ENCODE data around the gene RAC3. TPM values are rescaled to one million over a fixed set of nuclear protein-coding genes. Genes with fewer than 3 reads are reported as not detected.
A peak's percentile ranks its signal among the peaks of the same experiment; 100 is the strongest.

The RAC3 gene
- total and polyA plus RNA-seq, 4 donors, result 0.63 to 6.3 (median 3.3) TPM

- no peak overlapping the region for H3K9ac ChIP-seq (ENCODE audit: low read depth in 1 of 2, low read length in 2 of 2)
- peaks cover 6 to 64% (median 24%) of the 10 kb centered on the region in 4 donors for H3K36me3 ChIP-seq (ENCODE audit: control insufficient read depth in 4 of 4, insufficient read depth in 3 of 4, low read depth in 1 of 4, low read length in 3 of 4)
- H3K4me3 ChIP-seq (ENCODE audit: low read depth in 1 of 3, low read length in 3 of 3), result no peak overlapping the region
- H3K27ac ChIP-seq (ENCODE audit: low read depth in 1 of 2, low read length in 2 of 2), result no peak overlapping the region
- peaks cover 8 to 32% (median 24%) of the 10 kb centered on the region in 4 donors for H3K4me1 ChIP-seq (ENCODE audit: control insufficient read depth in 4 of 4, insufficient read depth in 4 of 4, low read length in 3 of 4)
- no peaks in the 10 kb centered on the region for H3K27me3 ChIP-seq (ENCODE audit: control insufficient read depth in 4 of 4, insufficient read depth in 4 of 4, low read length in 3 of 4)
- 88% methylated on average over 34 of the region's 34 CpGs for WGBS
- no peaks in the 10 kb centered on the region for H3K9me3 ChIP-seq (ENCODE audit: control insufficient read depth in 4 of 4, low read length in 3 of 4)
- DNase-seq (ENCODE audit: low spot score), result no peak
- TF ChIP-seq ATF3 (IDR thresholded peaks at IDR 0.05), result no peak
- TF ChIP-seq FOXA2 (IDR thresholded peaks at IDR 0.05), result no peak
- TF ChIP-seq FOXA1 (IDR thresholded peaks at IDR 0.05), result no peak
- TF ChIP-seq TAF1 (conservative IDR thresholded peaks at IDR 0.05), result no peak
- TF ChIP-seq HNF4G (IDR thresholded peaks at IDR 0.05), result no peak
- TF ChIP-seq SP1 (IDR thresholded peaks at IDR 0.05), result no peak
- no peak for TF ChIP-seq HNF4A (conservative IDR thresholded peaks at IDR 0.05)
Measured at GRCh38 chr17:82061047-82061925, 29.8 kb downstream of the RAC3 start.

- TF ChIP-seq REST (IDR thresholded peaks at IDR 0.05), result no peak
- TF ChIP-seq ATF3 (IDR thresholded peaks at IDR 0.05), result no peak
- no peak for TF ChIP-seq SP1 (IDR thresholded peaks at IDR 0.05)
- peak in 1 of 2 donors; percentile 11 for TF ChIP-seq RAD21 (IDR thresholded peaks at IDR 0.05)
- TF ChIP-seq HNF4A (conservative IDR thresholded peaks at IDR 0.05), result no peak
- no peaks in the 10 kb centered on the region for H3K27me3 ChIP-seq (ENCODE audit: control insufficient read depth in 4 of 4, insufficient read depth in 4 of 4, low read length in 3 of 4)
- H3K9me3 ChIP-seq (ENCODE audit: control insufficient read depth in 4 of 4, low read length in 3 of 4), result no peaks in the 10 kb centered on the region
- WGBS, result 83% methylated on average over 24 of the region's 24 CpGs
- peaks cover 6 to 55% (median 20%) of the 10 kb centered on the region in 4 donors for H3K36me3 ChIP-seq (ENCODE audit: control insufficient read depth in 4 of 4, insufficient read depth in 3 of 4, low read depth in 1 of 4, low read length in 3 of 4)
- H3K4me3 ChIP-seq (ENCODE audit: low read depth in 1 of 3, low read length in 3 of 3), result no peak overlapping the region
- H3K4me1 ChIP-seq (ENCODE audit: control insufficient read depth in 4 of 4, insufficient read depth in 4 of 4, low read length in 3 of 4), result peaks cover 8 to 32% (median 24%) of the 10 kb centered on the region in 4 donors
- H3K9ac ChIP-seq (ENCODE audit: low read depth in 1 of 2, low read length in 2 of 2), result no peak overlapping the region
- DNase-seq (ENCODE audit: low spot score), result no peak
- H3K27ac ChIP-seq (ENCODE audit: low read depth in 1 of 2, low read length in 2 of 2), result no peak overlapping the region
Measured at GRCh38 chr17:82062076-82062983, 30.9 kb downstream of the RAC3 start.

- no peak overlapping the region for H3K4me3 ChIP-seq (ENCODE audit: low read depth in 1 of 3, low read length in 3 of 3)
- peaks cover 8 to 32% (median 24%) of the 10 kb centered on the region in 4 donors for H3K4me1 ChIP-seq (ENCODE audit: control insufficient read depth in 4 of 4, insufficient read depth in 4 of 4, low read length in 3 of 4)
- peaks cover 2 to 49% (median 16%) of the 10 kb centered on the region in 4 donors for H3K36me3 ChIP-seq (ENCODE audit: control insufficient read depth in 4 of 4, insufficient read depth in 3 of 4, low read depth in 1 of 4, low read length in 3 of 4)
- WGBS, result 93% methylated on average over 9 of the region's 9 CpGs
- H3K9ac ChIP-seq (ENCODE audit: low read depth in 1 of 2, low read length in 2 of 2), result no peak overlapping the region
- DNase-seq (ENCODE audit: low spot score), result no peak
- no peaks in the 10 kb centered on the region for H3K27me3 ChIP-seq (ENCODE audit: control insufficient read depth in 4 of 4, insufficient read depth in 4 of 4, low read length in 3 of 4)
- no peak overlapping the region for H3K27ac ChIP-seq (ENCODE audit: low read depth in 1 of 2, low read length in 2 of 2)
- no peaks in the 10 kb centered on the region for H3K9me3 ChIP-seq (ENCODE audit: control insufficient read depth in 4 of 4, low read length in 3 of 4)
- TF ChIP-seq TAF1 (conservative IDR thresholded peaks at IDR 0.05), result no peak
- no peak for TF ChIP-seq YY1 (IDR thresholded peaks at IDR 0.05)
- no peak for TF ChIP-seq RAD21 (IDR thresholded peaks at IDR 0.05)
- TF ChIP-seq FOXA1 (IDR thresholded peaks at IDR 0.05), result no peak
- no peak for TF ChIP-seq REST (IDR thresholded peaks at IDR 0.05)
- no peak for TF ChIP-seq ZBTB33 (IDR thresholded peaks at IDR 0.05)
- no peak for TF ChIP-seq SP1 (IDR thresholded peaks at IDR 0.05)
Measured at GRCh38 chr17:82062984-82063368, 31.5 kb downstream of the RAC3 start.

Data from liver (tissue), 9 donors.